ENCODE results near the gene COLGALT1. TPM values are rescaled to one million over a fixed set of nuclear protein-coding genes. Genes with fewer than 3 reads are reported as not detected.

COLGALT1 gene
- polyA plus RNA-seq, 1 of the 3 experiments (the other 2 are of a cell fraction), result 83.8 TPM

GRCh38 chr19:17534767-17535166 lies 20.7 kb upstream of the COLGALT1 start (continued):
- TF ChIP-seq, protein P1, sequence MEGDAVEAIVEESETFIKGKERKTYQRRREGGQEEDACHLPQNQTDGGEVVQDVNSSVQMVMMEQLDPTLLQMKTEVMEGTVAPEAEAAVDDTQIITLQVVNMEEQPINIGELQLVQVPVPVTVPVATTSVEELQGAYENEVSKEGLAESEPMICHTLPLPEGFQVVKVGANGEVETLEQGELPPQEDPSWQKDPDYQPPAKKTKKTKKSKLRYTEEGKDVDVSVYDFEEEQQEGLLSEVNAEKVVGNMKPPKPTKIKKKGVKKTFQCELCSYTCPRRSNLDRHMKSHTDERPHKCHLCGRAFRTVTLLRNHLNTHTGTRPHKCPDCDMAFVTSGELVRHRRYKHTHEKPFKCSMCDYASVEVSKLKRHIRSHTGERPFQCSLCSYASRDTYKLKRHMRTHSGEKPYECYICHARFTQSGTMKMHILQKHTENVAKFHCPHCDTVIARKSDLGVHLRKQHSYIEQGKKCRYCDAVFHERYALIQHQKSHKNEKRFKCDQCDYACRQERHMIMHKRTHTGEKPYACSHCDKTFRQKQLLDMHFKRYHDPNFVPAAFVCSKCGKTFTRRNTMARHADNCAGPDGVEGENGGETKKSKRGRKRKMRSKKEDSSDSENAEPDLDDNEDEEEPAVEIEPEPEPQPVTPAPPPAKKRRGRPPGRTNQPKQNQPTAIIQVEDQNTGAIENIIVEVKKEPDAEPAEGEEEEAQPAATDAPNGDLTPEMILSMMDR (IDR thresholded peaks at IDR 0.05), result no peak
- TF ChIP-seq GATA2 (CRISPR knock-in tag; IDR thresholded peaks at IDR 0.05), result no peak
- no peak for TF ChIP-seq JUND (IDR thresholded peaks at IDR 0.05)

- no peak overlapping the region for H3K27ac ChIP-seq (ENCODE audit: low read depth in 2 of 2, low read length in 1 of 2)
- H3K4me3 ChIP-seq (ENCODE audit: low read depth in 2 of 2, low read length in 1 of 2), result no peak overlapping the region
- no peaks in the 10 kb centered on the region; a peak in 1 of 4 replicates for H3K4me1 ChIP-seq (ENCODE audit: control insufficient read depth in 1 of 2, insufficient read depth in 2 of 2, low read depth in 1 of 2, low read length in 1 of 2)
- TF ChIP-seq PBX3 (IDR thresholded peaks at IDR 0.05), result no peak
- TF ChIP-seq CHD2 (IDR thresholded peaks at IDR 0.05; ENCODE audit: low read length, partially characterized antibody), result no peak
- TF ChIP-seq ZBTB33 (IDR thresholded peaks at IDR 0.05; ENCODE audit: borderline replicate concordance, low read depth), result no peak
- TF ChIP-seq SMC3 (IDR thresholded peaks at IDR 0.05; ENCODE audit: low read depth, low read length), result no peak
- TF ChIP-seq NFIC (IDR thresholded peaks at IDR 0.05; ENCODE audit: borderline replicate concordance), result no peak
- no peak for TF ChIP-seq ELF1 (IDR thresholded peaks at IDR 0.05)
- no peak for TF ChIP-seq FOSL2 (IDR thresholded peaks at IDR 0.05; ENCODE audit: borderline replicate concordance, low read depth)
- TF ChIP-seq, protein P1 (IDR thresholded peaks at IDR 0.05), result no peak
- no peak for TF ChIP-seq GABPA (IDR thresholded peaks at IDR 0.05; ENCODE audit: low read depth)
- no peak for TF ChIP-seq MAX (IDR thresholded peaks at IDR 0.05; ENCODE audit: low read depth)
- no peak overlapping the region for H3K9ac ChIP-seq
- no peaks in the 10 kb centered on the region for H4K20me1 ChIP-seq (ENCODE audit: insufficient read depth)
- 66% methylated on average over 6 of the region's 6 CpGs for WGBS (ENCODE audit: low lambda C conversion rate)
- POLR2A ChIA-PET, result interaction anchor here (0.6 kb wide), 1 partner anchor 42 kb away, joined by 3 read pairs; no protein-coding TSS in a partner anchor
- no peak overlapping the region for H3K4me2 ChIP-seq
- no peak overlapping the region for H2AFZ ChIP-seq (ENCODE audit: low read depth)
- no peaks in the 10 kb centered on the region for H3K9me2 ChIP-seq
- H3K79me2 ChIP-seq (ENCODE audit: insufficient read depth), result no peaks in the 10 kb centered on the region
- CTCF ChIA-PET, result interaction anchor here (0.5 to 1.1 kb wide), 2 partner anchors 40 to 219 kb away, joined by 3 read pairs; no protein-coding TSS in a partner anchor
- no peak for DNase-seq
- H3K27me3 ChIP-seq (ENCODE audit: insufficient read depth), result no peaks in the 10 kb centered on the region
- no peaks in the 10 kb centered on the region for H3F3A ChIP-seq (replicated peaks; ENCODE audit: insufficient read depth)
- no peaks in the 10 kb centered on the region for H3K36me3 ChIP-seq (replicated peaks in 1 of 2; ENCODE audit: control insufficient read depth in 1 of 2, insufficient read depth in 2 of 2, low read length in 1 of 2)
- H3K9me3 ChIP-seq, result no peaks in the 10 kb centered on the region
Observed at GRCh38 chr19:17536955-17537354, 18.5 kb upstream of the COLGALT1 start.

All from SK-N-SH (cell line).